Muscle of back (tissue), 11 donors: ENCODE measurements around the gene NTN1. TPM values are rescaled to one million over a fixed set of nuclear protein-coding genes. Genes with fewer than 3 reads are reported as not detected.
"Not testable (repeated sequence)": the region's sequence is repeated elsewhere in the genome, so short reads cannot be mapped to it uniquely, and the experiment has no call there.

Source experiments
- DNase-seq, 3 donors: peaks; one replicate each; pipeline versions ENCODE4 v3.0.0 to v3.0.0-alpha.2; 2013
- polyA plus RNA-seq, 10 donors: library from polyadenylated mRNA; unstranded; fragments of 120-200 nt; gene quantifications; one replicate each; pipeline ENCODE4 v1.2.1, GENCODE V29; 2013; ENCODE audit not compliant: insufficient read length in 10 of 10

The NTN1 gene
- polyA plus RNA-seq, 10 donors, result 5.7 to 25.1 (median 9.6) TPM

- DNase-seq, result no peak
These were observed 223.0 kb downstream of the NTN1 start for GRCh38 chr17:9244066-9245052.

- DNase-seq, result no peak
These were observed 226.2 kb downstream of the NTN1 start for GRCh38 chr17:9247401-9247938.

GRCh38 chr17:9249245-9249953 is 228.1 kb downstream of the NTN1 start:
- no peak for DNase-seq

- DNase-seq, result no peak
These were observed 230.0 kb downstream of the NTN1 start for GRCh38 chr17:9251273-9251672.

GRCh38 chr17:9253308-9253707 is 232.0 kb downstream of the NTN1 start:
- no peak for DNase-seq

GRCh38 chr17:9254841-9255240 is 233.5 kb downstream of the NTN1 start:
- no peak for DNase-seq

GRCh38 chr17:9255833-9256232 is 234.5 kb downstream of the NTN1 start:
- DNase-seq, result no peak

GRCh38 chr17:9256361-9256750 is 235.0 kb downstream of the NTN1 start:
- DNase-seq, result no peak

GRCh38 chr17:9256751-9257629 is 235.7 kb downstream of the NTN1 start:
- DNase-seq, result no peak

- DNase-seq, result not testable (repeated sequence)
These were observed 236.3 kb downstream of the NTN1 start for GRCh38 chr17:9257630-9257965.

- DNase-seq, result no peak
These were observed 237.1 kb downstream of the NTN1 start for GRCh38 chr17:9258115-9259015.

- DNase-seq, result peak in 1 of 3 donors; percentile 46
These were observed 238.1 kb downstream of the NTN1 start for GRCh38 chr17:9259419-9259818.

- DNase-seq, result no peak
These were observed 240.0 kb downstream of the NTN1 start for GRCh38 chr17:9261081-9262012.

- no peak for DNase-seq
These were observed 244.8 kb downstream of the NTN1 start for GRCh38 chr17:9266031-9266680.

- DNase-seq, result no peak
These were observed 245.4 kb downstream of the NTN1 start for GRCh38 chr17:9266697-9267117.

GRCh38 chr17:9268546-9268945 is 247.2 kb downstream of the NTN1 start:
- no peak for DNase-seq

GRCh38 chr17:9269350-9270035 is 248.2 kb downstream of the NTN1 start:
- no peak for DNase-seq

- DNase-seq, result no peak
These were observed 249.6 kb downstream of the NTN1 start for GRCh38 chr17:9270921-9271320.
